ENCODE measurements around the gene LCE1B.

Gene LCE1B, protein sequence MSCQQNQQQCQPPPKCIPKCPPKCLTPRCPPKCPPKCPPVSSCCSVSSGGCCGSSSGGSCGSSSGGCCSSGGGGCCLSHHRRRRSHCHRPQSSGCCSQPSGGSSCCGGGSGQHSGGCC

DNA sequence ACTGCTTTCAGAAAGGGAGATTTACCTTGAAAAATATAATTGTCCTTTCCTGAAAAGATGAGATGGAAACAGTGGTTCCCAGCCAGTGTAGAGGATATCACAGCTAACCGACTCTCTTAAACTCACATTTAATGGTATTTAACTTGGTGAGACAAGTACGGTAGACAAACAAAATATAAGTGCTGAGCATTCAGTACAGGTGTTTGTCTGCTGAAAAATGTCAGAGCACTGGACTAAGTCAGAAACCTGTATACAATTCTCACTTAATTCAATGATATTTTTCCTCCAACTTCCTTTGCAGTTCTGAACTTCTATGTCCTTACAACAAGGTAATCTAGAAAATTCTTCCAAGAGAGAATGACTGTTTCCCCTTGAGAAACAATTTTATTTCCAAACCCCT lies at the start of gene LCE1B:
LCE1B (plus strand) TSS at position 301 of the 400 bp plus-strand sequence. CDS start 476 bp downstream, outside the sequence.
- no peak for FAIRE-seq
- no peak for DNase-seq (ENCODE audit: extremely low spot score, insufficient read length, low read depth)

DNA sequence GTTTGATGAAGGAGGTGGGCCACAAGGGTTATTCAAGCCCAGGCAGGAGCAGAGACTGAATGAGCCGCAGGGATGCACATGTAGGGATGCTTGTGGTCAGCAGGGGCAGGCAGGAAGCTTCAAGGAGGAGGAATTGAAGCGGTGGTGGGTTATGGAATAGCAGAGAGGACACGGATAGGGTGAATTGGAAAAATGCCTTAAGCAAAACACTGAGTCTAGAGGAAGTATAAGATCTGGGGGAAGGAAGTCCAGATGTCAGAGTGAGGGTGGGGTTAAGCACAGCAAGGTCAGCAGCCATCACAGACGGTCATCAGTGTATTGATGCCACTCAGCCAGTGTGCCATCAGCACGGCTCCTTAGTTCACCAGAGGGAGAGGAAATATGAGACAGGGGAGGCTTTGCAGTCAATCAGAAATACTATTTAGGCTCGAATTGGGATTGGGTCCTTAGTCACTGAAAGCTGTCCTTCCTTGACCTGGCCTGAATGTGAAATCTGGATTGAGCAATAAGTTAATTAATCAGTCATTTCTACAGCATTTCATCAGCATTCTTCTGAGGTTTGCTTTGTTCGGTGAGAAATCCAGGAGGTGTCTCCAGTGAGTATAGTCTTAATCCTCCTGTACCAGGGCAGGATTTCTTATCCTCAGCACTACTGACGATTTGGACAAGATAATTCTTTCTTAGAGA lies 42.8 kb upstream of the LCE1B start:
- no peak for FAIRE-seq
- no peak for DNase-seq (ENCODE audit: extremely low spot score, insufficient read length, low read depth)

DNA sequence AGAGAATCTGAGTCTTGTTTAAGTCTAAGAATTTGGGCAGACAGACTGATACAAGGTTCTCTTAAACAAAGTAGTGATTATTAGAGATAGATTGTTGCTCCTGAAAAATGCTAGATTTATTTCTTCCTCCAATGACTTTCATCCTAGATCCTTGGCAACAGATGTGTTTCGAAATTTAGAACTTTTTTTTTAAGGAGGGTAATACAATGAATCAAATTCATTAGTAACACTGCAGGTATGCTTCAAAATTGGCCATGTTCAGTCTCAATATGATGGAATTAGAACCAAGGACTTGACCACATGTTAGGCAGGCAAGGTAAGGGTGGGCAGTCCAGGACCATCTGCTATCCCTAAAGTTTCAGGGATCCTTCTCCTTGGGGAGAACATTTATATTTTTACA lies 41.4 kb upstream of the LCE1B start:
- FAIRE-seq (no peak), DNase-seq (ENCODE audit: extremely low spot score, insufficient read length, low read depth) (no peak)

DNA sequence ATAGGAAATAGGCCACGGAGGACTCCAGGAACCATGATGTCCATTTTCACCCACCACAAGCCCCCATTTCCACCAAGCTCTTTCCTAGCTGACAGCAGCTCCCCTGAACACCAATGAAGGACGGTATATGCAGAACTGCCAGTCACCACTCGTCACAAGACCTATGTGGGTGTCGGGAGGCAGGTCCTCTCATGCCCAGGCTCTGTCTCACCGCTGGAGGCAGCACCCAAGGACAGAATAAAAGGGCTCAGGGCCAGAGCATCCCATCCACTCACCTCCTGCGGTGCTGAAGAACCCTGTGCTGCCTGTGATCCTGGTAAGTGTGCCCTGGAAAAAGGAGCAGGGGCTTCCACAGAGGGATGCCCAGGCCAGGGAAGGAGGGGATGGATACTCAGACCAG lies 36.9 kb upstream of the LCE1B start, which contains the start of gene LCE1F:
LCE1F (plus strand) TSS at position 266 of the 400 bp plus-strand sequence. CDS start 1,232 bp downstream, outside the sequence.
- DNase-seq (ENCODE audit: extremely low spot score, insufficient read length, low read depth) (no peak), FAIRE-seq (no peak)

DNA sequence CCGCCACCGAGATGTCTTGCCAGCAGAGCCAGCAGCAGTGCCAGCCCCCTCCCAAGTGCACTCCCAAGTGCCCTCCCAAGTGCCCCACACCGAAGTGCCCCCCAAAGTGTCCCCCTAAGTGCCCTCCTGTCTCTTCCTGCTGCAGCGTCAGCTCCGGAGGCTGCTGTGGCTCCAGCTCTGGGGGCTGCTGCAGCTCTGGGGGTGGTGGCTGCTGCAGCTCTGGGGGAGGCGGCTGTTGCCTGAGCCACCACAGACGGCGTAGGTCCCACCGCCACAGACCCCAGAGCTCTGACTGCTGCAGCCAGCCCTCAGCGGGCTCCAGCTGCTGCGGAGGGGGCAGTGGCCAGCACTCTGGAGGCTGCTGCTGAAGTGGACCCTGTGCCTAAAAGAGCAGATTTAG lies 35.4 kb upstream of the LCE1B start:
- FAIRE-seq, result no peak
- no peak for DNase-seq (ENCODE audit: extremely low spot score, insufficient read length, low read depth)

DNA sequence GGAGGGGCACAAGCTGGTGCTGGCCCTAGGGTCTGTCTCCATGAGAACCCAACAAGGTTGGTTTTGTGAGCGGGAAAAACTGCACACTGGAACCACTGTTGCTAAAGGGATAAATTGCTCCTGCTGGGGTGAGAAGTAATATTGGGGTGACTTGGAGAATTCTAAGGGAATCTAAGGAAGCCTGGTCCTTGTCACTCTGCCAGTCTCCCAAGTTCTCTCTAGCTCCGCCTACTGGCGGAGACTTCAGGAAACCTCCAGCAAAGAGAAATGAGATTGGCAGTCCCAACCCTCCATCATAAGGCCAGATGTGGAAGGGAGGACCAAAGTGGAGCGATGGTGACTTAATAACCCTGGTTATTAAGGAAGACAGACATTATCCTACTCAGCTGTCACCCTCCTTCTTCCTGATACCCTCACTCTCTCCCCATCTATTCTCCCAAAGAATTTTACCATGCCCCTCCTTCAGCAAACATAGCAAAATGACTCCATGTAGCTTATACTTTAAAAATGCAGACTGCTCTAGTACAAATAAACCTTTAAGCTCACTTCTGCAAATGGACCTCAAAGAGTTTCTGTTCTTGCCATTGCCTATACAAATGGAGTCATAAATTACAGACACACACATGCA lies 34.1 kb upstream of the LCE1B start:
- no peak for DNase-seq (ENCODE audit: extremely low spot score, insufficient read length, low read depth)
- FAIRE-seq, result no peak

DNA sequence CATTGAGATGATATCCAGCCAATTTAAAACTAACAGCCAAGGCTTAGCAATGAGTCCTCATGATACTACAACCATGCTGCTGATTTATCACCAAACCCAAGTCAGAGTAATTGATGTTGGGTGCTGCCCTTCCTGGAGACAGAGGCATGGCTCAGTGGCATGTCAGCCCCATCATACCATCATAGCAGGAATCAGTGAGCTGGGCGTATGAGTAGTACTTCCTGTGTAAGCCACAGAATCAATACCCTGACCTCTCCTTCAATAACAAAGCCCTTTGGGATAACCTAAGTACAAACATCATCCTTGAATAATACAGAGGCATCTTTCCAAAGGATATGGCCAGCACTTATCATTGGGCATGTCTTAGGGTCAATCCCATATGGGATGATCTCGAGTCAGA lies 28.7 kb upstream of the LCE1B start:
- FAIRE-seq (no peak), DNase-seq (ENCODE audit: extremely low spot score, insufficient read length, low read depth) (no peak)

DNA sequence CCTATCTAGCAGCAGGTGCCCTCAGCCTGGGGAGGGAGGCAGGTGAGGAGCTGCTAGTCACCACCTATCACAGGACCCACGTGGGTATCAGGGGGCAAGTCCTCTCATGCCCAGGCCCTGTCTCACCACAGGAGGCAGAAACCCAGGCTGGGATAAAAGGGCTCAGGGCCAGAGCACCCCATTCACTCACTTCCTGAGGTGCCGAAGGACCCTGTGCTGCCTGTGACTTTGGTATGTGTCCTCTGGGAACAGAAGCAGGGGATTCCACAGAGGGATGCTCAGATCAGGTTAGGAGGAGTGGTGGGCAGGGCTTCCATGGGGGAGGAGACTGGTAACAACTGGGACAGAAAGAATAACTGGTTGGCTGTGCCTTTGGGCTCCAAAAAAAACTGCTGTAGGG lies 25.7 kb upstream of the LCE1B start, which contains the start of gene LCE1E:
LCE1E (plus strand) TSS at position 181 of the 400 bp plus-strand sequence. CDS start 1,043 bp downstream, outside the sequence.
- DNase-seq (ENCODE audit: extremely low spot score, insufficient read length, low read depth), result no peak
- FAIRE-seq, result no peak

DNA sequence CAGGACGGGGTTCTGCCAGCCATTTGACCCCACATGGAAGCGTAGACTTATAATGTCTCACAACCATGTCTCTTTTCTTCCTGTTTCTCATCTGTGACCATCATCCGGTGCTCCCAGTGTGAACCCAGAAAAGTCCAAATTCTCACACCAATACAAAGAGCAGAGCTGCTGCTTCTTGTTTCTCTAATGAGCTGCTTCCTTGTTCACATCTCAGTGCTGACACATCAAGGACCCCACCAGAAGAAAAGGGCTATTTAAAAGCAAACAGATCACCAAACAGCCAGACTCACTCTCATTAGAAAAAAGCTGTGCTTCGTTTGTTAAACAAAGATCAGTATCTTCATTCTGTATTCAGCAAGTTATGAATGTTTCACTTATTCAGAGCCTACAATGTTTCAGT lies 16.1 kb upstream of the LCE1B start:
- FAIRE-seq (no peak), DNase-seq (ENCODE audit: extremely low spot score, insufficient read length, low read depth) (no peak)

DNA sequence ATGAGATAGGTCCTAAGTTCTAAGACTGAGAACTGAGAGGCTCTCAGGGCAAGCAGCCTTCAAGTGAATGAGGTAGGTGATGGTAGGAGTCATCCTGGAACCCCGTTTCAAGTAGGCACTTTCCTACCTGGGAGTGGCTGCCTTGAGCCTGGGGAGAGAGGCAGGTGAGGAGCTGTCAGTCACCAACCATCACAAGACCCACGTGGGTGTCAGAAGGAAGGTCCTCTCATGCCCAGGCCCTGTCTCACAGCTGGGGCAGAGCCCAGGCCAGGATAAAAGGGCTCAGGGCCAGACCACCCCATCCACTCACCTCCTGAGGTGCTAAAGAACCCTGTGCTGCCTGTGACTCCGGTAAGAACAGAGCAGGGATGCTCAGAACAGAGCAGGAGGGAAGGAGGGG lies 15.3 kb upstream of the LCE1B start, which contains the start of gene LCE1D:
LCE1D (plus strand) TSS at position 301 of the 400 bp plus-strand sequence. CDS start 1,074 bp downstream, outside the sequence.
- no peak for FAIRE-seq
- DNase-seq (ENCODE audit: extremely low spot score, insufficient read length, low read depth), result no peak

DNA sequence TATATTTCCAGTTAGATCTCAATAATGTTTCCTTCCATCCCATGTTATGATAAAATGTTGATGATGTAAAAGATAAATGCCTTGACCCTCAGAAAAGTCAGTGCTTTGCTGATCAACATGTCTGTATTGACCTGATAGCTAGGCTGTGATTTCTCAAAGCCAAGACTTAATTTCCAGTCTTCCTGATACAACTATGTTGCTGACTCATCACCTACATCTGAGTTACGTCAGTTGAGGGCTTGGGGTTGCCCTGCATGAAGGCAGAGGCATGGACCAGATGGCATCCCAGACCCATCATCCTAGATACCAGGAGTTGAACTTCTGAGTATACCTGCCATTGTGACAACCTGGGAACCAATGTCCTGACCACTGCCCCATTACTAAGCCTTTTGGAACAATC lies 10.4 kb upstream of the LCE1B start:
- no peak for FAIRE-seq

DNA sequence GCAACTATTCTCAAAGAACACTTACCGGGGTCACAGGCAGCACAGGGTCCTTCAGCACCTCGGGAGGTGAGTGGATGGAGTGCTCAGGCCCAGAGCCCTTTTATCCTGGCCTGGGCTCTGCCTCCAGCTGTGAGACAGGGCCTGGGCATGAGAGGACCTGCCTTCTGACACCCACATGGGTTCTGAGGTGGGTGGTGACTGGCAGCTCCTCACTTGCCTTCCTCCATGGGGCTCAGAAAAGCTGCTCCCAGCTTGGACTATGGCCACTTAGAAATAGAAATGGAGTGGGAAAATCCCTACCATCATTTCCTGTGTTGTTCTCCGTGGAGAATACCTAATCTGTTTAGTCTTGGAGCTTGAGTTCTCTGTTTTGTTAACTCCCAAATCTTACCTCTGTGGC lies 5.2 kb upstream of the LCE1B start, which contains the start of gene LCE1C:
LCE1C (minus strand) TSS at position 76 of the 400 bp plus-strand sequence. CDS start 1,173 bp downstream, outside the sequence.
- FAIRE-seq (no peak), DNase-seq (ENCODE audit: extremely low spot score, insufficient read length, low read depth) (no peak)

More for the DNA sequence above, 10.4 kb upstream of the LCE1B start:
- DNase-seq (ENCODE audit: extremely low spot score, insufficient read length, low read depth), result no peak

DNA sequence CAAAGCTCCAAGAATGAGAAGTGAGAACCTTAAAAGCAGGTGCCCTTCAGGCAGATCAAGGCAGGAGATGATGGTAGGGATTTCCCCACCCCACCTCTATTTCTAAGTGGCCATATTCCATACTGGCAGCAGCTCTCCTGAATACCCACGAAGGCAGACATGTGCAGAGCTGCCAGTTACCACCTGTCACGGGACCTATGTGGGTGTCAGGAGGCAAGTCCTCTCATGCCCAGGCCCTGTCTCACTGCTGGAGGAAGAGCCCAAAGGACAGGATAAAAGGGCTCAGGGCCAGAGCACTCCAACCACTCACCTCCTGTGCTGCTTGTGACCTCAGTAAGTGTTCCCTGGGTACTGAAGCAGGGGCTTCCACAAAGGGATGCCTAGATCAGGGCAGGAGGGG lies 721 bp upstream of the LCE1B start:
- DNase-seq (ENCODE audit: extremely low spot score, insufficient read length, low read depth) (no peak), FAIRE-seq (no peak)

DNA sequence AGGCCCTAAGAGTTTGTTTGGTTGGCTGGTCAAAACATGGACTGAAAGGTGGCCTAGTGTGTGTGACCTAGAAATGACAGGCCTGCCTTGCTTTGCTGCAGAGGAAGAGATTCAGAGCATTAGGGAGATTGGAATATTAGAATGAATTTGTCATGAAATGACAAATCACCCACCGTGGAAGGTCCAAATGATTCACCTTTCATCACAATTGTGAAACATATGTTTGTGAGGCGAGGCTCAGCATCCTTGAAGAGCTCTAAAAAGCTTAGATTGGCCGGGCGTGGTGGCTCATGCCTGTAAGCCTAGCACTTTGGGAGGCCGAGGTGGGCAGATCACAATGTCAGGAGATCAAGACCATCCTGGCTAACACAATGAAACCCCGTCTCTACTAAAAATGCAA lies 5.5 kb downstream of the LCE1B start:
- no peak for DNase-seq (ENCODE audit: extremely low spot score, insufficient read length, low read depth)
- no peak for FAIRE-seq

DNA sequence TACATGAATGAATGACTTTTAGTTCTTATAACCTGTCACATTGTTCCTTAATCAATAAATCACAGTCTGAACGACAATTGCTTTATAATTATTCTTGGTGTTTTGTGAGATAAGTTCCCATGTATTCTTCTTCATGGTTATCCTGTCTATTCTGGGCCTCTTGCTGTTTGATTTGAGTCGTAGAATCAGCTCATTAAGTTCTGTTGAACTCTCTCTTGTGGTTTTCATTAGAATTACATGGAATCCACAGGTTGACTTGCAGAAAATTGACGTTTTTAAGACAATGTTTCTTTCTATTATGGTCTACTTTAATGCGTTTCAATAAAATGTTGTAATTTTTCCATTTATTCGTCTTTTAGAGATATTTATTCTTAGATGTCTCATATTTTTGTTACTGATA lies 11.5 kb downstream of the LCE1B start:
- DNase-seq (ENCODE audit: extremely low spot score, insufficient read length, low read depth), result no peak
- no peak for FAIRE-seq

DNA sequence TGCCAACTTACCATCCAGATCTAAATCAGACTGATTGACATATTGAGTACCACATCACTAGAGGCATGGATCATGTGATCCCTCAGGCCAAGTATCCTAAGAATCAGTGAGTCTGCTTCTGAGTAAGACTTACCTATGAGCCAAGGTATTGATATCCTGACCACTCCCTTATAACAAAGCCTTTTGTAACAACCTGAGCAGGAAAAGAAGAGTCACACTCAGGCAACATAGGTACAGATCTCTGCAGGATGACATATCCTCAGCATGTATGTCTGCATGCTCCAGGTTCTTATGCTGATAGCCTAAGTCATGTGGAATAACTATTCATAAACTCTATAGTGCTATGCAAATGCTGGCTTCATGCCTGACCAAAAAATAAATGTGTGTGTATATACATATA lies 13.2 kb downstream of the LCE1B start:
- FAIRE-seq (no peak), DNase-seq (ENCODE audit: extremely low spot score, insufficient read length, low read depth) (no peak)

DNA sequence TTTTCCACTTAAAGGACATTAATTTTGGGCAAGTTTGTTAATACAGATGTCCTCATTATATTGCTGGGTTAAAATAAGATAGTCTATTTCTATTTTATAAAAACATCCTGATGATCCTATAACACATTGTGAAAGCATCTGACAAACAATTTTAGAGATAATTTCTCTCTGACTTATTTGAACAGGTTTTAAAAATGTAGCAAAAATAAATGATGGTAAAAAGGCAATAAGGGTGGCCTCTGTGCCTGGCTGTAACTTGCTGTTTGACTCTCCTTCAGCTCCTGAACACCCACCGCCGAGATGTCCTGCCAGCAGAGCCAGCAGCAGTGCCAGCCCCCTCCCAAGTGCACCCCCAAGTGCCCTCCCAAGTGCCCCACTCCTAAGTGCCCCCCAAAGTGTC lies 15.4 kb downstream of the LCE1B start, which contains the start of gene LCE1A:
LCE1A (plus strand) TSS at position 301 of the 400 bp plus-strand sequence; CDS start at position 301, 0 bp downstream.
- no peak for DNase-seq (ENCODE audit: extremely low spot score, insufficient read length, low read depth)
- no peak for FAIRE-seq

DNA sequence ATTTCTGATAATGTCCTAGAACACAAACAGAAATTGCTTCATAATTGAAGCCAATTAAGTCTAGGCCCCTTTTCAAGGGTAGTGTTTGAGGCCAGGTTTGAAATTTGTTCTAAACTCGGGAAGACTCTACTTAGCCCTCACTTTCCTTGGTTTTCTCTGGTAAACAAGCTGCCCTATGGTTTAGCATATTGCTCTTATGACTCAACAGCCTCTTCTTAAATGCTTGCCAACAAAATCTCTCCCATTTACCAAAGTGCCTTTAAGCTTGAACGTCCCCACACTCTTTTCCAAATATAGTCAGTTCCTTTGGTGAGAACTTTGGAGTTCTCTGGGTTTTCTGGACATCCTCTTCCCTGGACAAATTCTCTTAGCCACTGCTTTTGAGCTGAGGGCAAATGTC lies 25.1 kb downstream of the LCE1B start:
- DNase-seq (ENCODE audit: extremely low spot score, insufficient read length, low read depth) (no peak), FAIRE-seq (no peak)

DNA sequence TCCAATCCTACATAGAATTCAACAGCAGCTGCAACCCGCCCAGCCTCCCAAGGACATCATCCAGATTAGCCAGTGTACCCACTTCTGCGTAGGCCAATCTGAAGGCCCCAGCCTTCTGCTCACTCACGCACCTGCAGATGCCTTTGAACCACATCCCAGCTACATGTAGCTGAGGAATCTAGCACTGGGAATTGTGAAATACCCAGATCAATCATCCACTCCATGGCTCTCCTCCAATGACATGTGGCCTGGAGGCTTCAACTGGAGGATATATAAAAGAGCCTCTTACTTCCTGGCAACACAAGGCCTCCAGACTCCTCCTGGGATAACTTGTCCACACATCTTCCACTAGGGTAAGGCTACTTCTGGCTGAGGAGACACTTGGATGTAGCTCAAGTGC lies 30.8 kb downstream of the LCE1B start, which contains the start of gene LCE6A:
LCE6A (plus strand) TSS at position 301 of the 400 bp plus-strand sequence. CDS start 665 bp downstream, outside the sequence.
- FAIRE-seq (no peak), DNase-seq (ENCODE audit: extremely low spot score, insufficient read length, low read depth) (no peak)

DNA sequence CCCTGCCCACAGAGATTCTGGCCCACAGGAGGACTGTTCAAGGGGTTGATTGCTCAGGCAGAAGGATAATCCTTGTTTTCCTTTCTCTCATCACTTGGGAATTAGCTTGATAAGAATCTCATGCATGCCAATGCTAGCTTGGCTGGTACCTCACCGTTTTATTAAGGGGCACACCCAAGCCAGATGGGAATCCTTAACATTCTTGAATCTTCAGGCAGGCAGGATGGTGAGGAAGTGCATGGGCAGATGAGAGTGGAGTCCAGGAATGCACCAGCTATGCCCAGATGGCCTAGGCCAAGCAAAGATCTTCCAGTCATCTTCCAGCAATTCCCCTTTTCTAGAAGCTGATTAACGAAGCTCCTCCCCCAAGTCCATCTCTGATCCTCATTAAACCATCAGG lies 43.9 kb downstream of the LCE1B start:
- FAIRE-seq, result no peak
- DNase-seq (ENCODE audit: extremely low spot score, insufficient read length, low read depth), result no peak

DNA sequence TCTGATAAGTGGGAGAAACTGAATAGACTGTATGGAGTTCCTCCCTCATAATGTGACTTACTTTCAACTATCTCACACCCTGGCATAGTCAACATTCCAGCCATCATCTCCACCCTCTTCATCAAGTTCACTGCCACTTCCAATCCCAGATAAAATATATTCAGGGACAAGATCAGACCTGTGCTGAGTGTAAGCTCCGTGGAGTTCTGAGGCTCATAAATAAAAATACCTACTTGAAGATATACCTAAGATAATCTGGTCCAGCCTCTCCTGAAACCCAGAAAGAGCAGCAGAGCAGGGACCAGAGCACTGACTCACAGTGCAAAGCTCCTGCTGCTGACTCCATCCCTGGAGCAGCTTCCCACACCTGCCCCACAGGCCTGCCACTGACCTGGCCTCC lies 46.3 kb downstream of the LCE1B start:
- DNase-seq (ENCODE audit: extremely low spot score, insufficient read length, low read depth) (no peak), FAIRE-seq (no peak)

Data from GM18507 (cell line).